HEK293 (cell line): ENCODE results near the gene IFT122.

Experiments
- GLIS2 ChIP-seq: fragments of 450-650 bp; formaldehyde crosslinking; IDR thresholded peaks from 2 replicates; pipeline ENCODE4 v1.5.1; 2016; ENCODE audit warnings: missing biosample characterization, missing genetic modification characterization
- IKZF3 ChIP-seq: fragments of 450-650 bp; IDR thresholded peaks from 2 replicates; pipeline ENCODE4 v1.5.0; 2018; ENCODE audit warnings: missing biosample characterization, mild to moderate bottlenecking, missing genetic modification characterization, moderate library complexity
- KLF7 ChIP-seq: fragments of 450-650 bp; formaldehyde crosslinking; IDR thresholded peaks from 2 replicates; pipeline ENCODE4 v1.5.1; 2016; ENCODE audit warnings: missing biosample characterization, missing genetic modification characterization, borderline replicate concordance
- KLF8 ChIP-seq: fragments of 450-650 bp; formaldehyde crosslinking; IDR thresholded peaks from 2 replicates; pipeline ENCODE4 v1.5.1; 2016; ENCODE audit warnings: missing biosample characterization, missing genetic modification characterization
- PRDM1 ChIP-seq: fragments of 450-650 bp; formaldehyde crosslinking; IDR thresholded peaks from 2 replicates; pipeline ENCODE4; 2016; ENCODE audit warnings: missing biosample characterization, missing genetic modification characterization
- REPIN1 ChIP-seq: fragments of 450-650 bp; formaldehyde crosslinking; IDR thresholded peaks from 2 replicates; pipeline ENCODE4 v1.5.1; 2017; ENCODE audit warnings: missing biosample characterization, missing genetic modification characterization, low read depth
- SP7 ChIP-seq: fragments of 450-650 bp; formaldehyde crosslinking; IDR thresholded peaks from 2 replicates; pipeline ENCODE4 v1.5.1; 2016; ENCODE audit warnings: missing biosample characterization, missing genetic modification characterization
- WT1 ChIP-seq: fragments of 450-650 bp; formaldehyde crosslinking; IDR thresholded peaks from 2 replicates; pipeline ENCODE4 v1.5.1; 2016; ENCODE audit warnings: missing biosample characterization, missing genetic modification characterization
- YY1 ChIP-seq: fragments of 450-650 bp; formaldehyde crosslinking; IDR thresholded peaks from 2 replicates; pipeline ENCODE4 v1.5.1; 2018; ENCODE audit warnings: missing biosample characterization, missing genetic modification characterization
- ZBTB21 ChIP-seq: fragments of 450-650 bp; formaldehyde crosslinking; IDR thresholded peaks from 2 replicates; pipeline ENCODE4 v1.5.1; 2017; ENCODE audit warnings: missing biosample characterization, missing genetic modification characterization
- ZFP41 ChIP-seq: fragments of 450-650 bp; formaldehyde crosslinking; IDR thresholded peaks from 2 replicates; pipeline ENCODE4 v1.5.1; 2016; ENCODE audit warnings: missing biosample characterization, missing genetic modification characterization, borderline replicate concordance
- ZNF341 ChIP-seq: fragments of 450-650 bp; formaldehyde crosslinking; IDR thresholded peaks from 2 replicates; pipeline ENCODE4; 2016; ENCODE audit warnings: low read depth, missing biosample characterization, missing genetic modification characterization
- ZNF48 ChIP-seq: fragments of 450-650 bp; formaldehyde crosslinking; IDR thresholded peaks from 2 replicates; pipeline ENCODE4 v1.5.1; 2016; ENCODE audit warnings: missing biosample characterization, missing genetic modification characterization
- ZNF521 ChIP-seq: fragments of 450-650 bp; formaldehyde crosslinking; IDR thresholded peaks from 2 replicates; pipeline ENCODE4 v1.5.1; 2017; ENCODE audit warnings: missing biosample characterization, mild to moderate bottlenecking, missing genetic modification characterization
- ZNF600 ChIP-seq: fragments of 450-650 bp; formaldehyde crosslinking; IDR thresholded peaks from 2 replicates; pipeline ENCODE4 v1.5.1; 2016; ENCODE audit warnings: missing biosample characterization, missing genetic modification characterization
- ZNF660 ChIP-seq: fragments of 450-650 bp; IDR thresholded peaks from 2 replicates; pipeline ENCODE4 v1.5.1; 2018; ENCODE audit warnings: missing biosample characterization, mild to moderate bottlenecking, missing genetic modification characterization
- ZNF76 ChIP-seq: fragments of 450-650 bp; formaldehyde crosslinking; IDR thresholded peaks from 2 replicates; pipeline ENCODE4; 2016; ENCODE audit warnings: low read depth, missing biosample characterization, missing genetic modification characterization, borderline replicate concordance
- ZXDB ChIP-seq: fragments of 450-650 bp; formaldehyde crosslinking; IDR thresholded peaks from 2 replicates; pipeline ENCODE4 v1.5.1; 2016; ENCODE audit warnings: missing biosample characterization, missing genetic modification characterization
- TF ChIP-seq, protein P1 (sequence below): fragments of 450-650 bp; formaldehyde crosslinking; IDR thresholded peaks from 2 replicates; pipeline ENCODE4 v1.5.1; 2017; ENCODE audit warnings: missing biosample characterization, mild to moderate bottlenecking, missing genetic modification characterization, moderate library complexity
- TF ChIP-seq, protein P2 (sequence below): fragments of 450-650 bp; formaldehyde crosslinking; IDR thresholded peaks from 2 replicates; pipeline ENCODE4 v1.5.1; 2016; ENCODE audit warnings: missing biosample characterization, missing genetic modification characterization, low read depth
- TF ChIP-seq, protein P3 (sequence below): fragments of 450-650 bp; formaldehyde crosslinking; IDR thresholded peaks from 2 replicates; pipeline ENCODE4 v1.5.1; 2016; ENCODE audit warnings: missing biosample characterization, missing genetic modification characterization
- TF ChIP-seq, protein P4 (sequence below): fragments of 450-650 bp; formaldehyde crosslinking; IDR thresholded peaks from 2 replicates; pipeline ENCODE4 v1.5.1; 2016; ENCODE audit warnings: missing biosample characterization, missing genetic modification characterization
- TF ChIP-seq, protein P5 (sequence below): fragments of 450-650 bp; IDR thresholded peaks from 2 replicates; pipeline ENCODE4 v1.5.1; 2018; ENCODE audit warnings: missing biosample characterization, mild to moderate bottlenecking, missing genetic modification characterization
- TF ChIP-seq, protein P6 (sequence below): fragments of 450-650 bp; formaldehyde crosslinking; IDR thresholded peaks from 2 replicates; pipeline ENCODE4 v1.5.1; 2016; ENCODE audit warnings: missing biosample characterization, missing genetic modification characterization

Gene IFT122

DNA sequence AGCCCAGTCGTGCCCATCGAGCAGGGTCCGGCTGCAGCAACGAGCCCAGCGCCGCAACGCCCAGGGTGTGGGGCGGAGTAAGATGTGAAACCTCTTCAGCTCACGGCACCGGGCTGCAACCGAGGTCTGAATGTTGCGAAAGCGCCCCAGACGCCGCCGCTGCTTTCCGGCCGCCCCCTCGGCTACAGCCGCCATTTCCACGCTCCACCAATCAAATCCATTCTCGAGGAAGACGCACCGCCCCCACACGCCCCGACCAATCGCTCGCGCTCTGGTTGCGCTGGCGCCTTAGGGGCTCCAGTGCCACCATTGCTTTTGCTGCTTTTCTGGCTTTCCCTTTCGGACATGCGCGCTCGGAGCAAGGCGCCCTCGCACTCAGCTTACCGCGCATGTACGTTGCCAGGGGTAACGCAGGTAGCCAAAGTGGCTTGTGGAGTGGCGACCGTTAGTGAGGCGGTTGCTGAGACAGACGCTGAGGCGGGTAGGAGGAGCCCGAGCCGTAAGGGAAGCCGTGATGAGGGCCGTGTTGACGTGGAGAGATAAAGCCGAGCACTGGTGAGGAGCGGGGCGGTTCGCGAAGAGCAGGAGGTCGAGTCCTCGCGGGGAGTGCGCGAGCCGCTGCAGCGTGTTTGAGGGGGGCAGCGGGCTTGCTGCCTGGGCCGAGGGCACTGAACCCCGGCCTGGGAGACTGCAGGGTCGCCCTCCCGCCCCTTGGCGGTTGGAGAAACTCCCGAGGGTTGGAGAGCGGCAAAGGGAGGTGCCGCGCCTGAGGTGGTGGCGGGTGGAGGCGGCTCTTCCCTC lies at the start of gene IFT122, which contains the start of gene MBD4 (continued):
- TF ChIP-seq REPIN1 (tag by site-specific recombination) = peak; percentile 83; the same call in 1 of the 2 replicates
- TF ChIP-seq, protein P1, sequence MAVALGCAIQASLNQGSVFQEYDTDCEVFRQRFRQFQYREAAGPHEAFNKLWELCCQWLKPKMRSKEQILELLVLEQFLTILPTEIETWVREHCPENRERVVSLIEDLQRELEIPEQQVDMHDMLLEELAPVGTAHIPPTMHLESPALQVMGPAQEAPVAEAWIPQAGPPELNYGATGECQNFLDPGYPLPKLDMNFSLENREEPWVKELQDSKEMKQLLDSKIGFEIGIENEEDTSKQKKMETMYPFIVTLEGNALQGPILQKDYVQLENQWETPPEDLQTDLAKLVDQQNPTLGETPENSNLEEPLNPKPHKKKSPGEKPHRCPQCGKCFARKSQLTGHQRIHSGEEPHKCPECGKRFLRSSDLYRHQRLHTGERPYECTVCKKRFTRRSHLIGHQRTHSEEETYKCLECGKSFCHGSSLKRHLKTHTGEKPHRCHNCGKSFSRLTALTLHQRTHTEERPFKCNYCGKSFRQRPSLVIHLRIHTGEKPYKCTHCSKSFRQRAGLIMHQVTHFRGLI (tag by site-specific recombination) = peak; percentile 24; the same call in 1 of the 2 replicates
- TF ChIP-seq ZFP41 (tag by site-specific recombination) = no peak
- peak; percentile 82 for TF ChIP-seq ZXDB
- peak; percentile 42; the same call in 1 of the 2 replicates for TF ChIP-seq KLF7 (tag by site-specific recombination)
- peak; percentile 64; the same call in 1 of the 2 replicates for TF ChIP-seq YY1 (tag by site-specific recombination)
- TF ChIP-seq, protein P2, sequence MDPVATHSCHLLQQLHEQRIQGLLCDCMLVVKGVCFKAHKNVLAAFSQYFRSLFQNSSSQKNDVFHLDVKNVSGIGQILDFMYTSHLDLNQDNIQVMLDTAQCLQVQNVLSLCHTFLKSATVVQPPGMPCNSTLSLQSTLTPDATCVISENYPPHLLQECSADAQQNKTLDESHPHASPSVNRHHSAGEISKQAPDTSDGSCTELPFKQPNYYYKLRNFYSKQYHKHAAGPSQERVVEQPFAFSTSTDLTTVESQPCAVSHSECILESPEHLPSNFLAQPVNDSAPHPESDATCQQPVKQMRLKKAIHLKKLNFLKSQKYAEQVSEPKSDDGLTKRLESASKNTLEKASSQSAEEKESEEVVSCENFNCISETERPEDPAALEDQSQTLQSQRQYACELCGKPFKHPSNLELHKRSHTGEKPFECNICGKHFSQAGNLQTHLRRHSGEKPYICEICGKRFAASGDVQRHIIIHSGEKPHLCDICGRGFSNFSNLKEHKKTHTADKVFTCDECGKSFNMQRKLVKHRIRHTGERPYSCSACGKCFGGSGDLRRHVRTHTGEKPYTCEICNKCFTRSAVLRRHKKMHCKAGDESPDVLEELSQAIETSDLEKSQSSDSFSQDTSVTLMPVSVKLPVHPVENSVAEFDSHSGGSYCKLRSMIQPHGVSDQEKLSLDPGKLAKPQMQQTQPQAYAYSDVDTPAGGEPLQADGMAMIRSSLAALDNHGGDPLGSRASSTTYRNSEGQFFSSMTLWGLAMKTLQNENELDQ = no peak
- peak; percentile 70 for TF ChIP-seq SP7
- TF ChIP-seq, protein P3, sequence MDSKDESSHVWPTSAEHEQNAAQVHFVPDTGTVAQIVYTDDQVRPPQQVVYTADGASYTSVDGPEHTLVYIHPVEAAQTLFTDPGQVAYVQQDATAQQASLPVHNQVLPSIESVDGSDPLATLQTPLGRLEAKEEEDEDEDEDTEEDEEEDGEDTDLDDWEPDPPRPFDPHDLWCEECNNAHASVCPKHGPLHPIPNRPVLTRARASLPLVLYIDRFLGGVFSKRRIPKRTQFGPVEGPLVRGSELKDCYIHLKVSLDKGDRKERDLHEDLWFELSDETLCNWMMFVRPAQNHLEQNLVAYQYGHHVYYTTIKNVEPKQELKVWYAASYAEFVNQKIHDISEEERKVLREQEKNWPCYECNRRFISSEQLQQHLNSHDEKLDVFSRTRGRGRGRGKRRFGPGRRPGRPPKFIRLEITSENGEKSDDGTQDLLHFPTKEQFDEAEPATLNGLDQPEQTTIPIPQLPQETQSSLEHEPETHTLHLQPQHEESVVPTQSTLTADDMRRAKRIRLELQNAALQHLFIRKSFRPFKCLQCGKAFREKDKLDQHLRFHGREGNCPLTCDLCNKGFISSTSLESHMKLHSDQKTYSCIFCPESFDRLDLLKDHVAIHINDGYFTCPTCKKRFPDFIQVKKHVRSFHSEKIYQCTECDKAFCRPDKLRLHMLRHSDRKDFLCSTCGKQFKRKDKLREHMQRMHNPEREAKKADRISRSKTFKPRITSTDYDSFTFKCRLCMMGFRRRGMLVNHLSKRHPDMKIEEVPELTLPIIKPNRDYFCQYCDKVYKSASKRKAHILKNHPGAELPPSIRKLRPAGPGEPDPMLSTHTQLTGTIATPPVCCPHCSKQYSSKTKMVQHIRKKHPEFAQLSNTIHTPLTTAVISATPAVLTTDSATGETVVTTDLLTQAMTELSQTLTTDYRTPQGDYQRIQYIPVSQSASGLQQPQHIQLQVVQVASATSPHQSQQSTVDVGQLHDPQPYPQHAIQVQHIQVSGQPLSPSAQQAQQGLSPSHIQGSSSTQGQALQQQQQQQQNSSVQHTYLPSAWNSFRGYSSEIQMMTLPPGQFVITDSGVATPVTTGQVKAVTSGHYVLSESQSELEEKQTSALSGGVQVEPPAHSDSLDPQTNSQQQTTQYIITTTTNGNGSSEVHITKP (tag by site-specific recombination) = peak; percentile 65
- no peak for TF ChIP-seq ZNF521 (tag by site-specific recombination)
- peak; percentile 98 for TF ChIP-seq ZNF600
- peak; percentile 75 for TF ChIP-seq ZNF660
- 0 out of 2 replicates have a peak, but pooled peaks have one; percentile 45 for TF ChIP-seq ZNF48 (tag by site-specific recombination)
- TF ChIP-seq, protein P4, sequence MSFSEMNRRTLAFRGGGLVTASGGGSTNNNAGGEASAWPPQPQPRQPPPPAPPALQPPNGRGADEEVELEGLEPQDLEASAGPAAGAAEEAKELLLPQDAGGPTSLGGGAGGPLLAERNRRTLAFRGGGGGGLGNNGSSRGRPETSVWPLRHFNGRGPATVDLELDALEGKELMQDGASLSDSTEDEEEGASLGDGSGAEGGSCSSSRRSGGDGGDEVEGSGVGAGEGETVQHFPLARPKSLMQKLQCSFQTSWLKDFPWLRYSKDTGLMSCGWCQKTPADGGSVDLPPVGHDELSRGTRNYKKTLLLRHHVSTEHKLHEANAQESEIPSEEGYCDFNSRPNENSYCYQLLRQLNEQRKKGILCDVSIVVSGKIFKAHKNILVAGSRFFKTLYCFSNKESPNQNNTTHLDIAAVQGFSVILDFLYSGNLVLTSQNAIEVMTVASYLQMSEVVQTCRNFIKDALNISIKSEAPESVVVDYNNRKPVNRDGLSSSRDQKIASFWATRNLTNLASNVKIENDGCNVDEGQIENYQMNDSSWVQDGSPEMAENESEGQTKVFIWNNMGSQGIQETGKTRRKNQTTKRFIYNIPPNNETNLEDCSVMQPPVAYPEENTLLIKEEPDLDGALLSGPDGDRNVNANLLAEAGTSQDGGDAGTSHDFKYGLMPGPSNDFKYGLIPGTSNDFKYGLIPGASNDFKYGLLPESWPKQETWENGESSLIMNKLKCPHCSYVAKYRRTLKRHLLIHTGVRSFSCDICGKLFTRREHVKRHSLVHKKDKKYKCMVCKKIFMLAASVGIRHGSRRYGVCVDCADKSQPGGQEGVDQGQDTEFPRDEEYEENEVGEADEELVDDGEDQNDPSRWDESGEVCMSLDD (tag by site-specific recombination) = peak; percentile 44; the same call in 1 of the 2 replicates
- peak; percentile 99 for TF ChIP-seq ZNF341 (tag by site-specific recombination)
- peak; percentile 82 for TF ChIP-seq WT1 (tag by site-specific recombination)
- peak; percentile 63; the same call in 1 of the 2 replicates for TF ChIP-seq ZNF76 (tag by site-specific recombination)
- TF ChIP-seq, protein P5, sequence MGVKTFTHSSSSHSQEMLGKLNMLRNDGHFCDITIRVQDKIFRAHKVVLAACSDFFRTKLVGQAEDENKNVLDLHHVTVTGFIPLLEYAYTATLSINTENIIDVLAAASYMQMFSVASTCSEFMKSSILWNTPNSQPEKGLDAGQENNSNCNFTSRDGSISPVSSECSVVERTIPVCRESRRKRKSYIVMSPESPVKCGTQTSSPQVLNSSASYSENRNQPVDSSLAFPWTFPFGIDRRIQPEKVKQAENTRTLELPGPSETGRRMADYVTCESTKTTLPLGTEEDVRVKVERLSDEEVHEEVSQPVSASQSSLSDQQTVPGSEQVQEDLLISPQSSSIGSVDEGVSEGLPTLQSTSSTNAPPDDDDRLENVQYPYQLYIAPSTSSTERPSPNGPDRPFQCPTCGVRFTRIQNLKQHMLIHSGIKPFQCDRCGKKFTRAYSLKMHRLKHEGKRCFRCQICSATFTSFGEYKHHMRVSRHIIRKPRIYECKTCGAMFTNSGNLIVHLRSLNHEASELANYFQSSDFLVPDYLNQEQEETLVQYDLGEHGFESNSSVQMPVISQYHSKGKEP (tag by site-specific recombination) = no peak
- 0 out of 2 replicates have a peak, but pooled peaks have one; percentile 17 for TF ChIP-seq ZBTB21 (tag by site-specific recombination)
- TF ChIP-seq GLIS2 (tag by site-specific recombination) = peak; percentile 84
- peak; percentile 60; the same call in 1 of the 2 replicates for TF ChIP-seq PRDM1 (tag by site-specific recombination)
- TF ChIP-seq, protein P6, sequence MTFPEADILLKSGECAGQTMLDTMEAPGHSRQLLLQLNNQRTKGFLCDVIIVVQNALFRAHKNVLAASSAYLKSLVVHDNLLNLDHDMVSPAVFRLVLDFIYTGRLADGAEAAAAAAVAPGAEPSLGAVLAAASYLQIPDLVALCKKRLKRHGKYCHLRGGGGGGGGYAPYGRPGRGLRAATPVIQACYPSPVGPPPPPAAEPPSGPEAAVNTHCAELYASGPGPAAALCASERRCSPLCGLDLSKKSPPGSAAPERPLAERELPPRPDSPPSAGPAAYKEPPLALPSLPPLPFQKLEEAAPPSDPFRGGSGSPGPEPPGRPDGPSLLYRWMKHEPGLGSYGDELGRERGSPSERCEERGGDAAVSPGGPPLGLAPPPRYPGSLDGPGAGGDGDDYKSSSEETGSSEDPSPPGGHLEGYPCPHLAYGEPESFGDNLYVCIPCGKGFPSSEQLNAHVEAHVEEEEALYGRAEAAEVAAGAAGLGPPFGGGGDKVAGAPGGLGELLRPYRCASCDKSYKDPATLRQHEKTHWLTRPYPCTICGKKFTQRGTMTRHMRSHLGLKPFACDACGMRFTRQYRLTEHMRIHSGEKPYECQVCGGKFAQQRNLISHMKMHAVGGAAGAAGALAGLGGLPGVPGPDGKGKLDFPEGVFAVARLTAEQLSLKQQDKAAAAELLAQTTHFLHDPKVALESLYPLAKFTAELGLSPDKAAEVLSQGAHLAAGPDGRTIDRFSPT = 0 out of 2 replicates have a peak, but pooled peaks have one; percentile 16
- peak; percentile 17; the same call in 1 of the 2 replicates for TF ChIP-seq IKZF3 (tag by site-specific recombination)
- peak; percentile 78 for TF ChIP-seq KLF8
